ENCODE measurements around the gene PABPC1L2A.

DNA sequence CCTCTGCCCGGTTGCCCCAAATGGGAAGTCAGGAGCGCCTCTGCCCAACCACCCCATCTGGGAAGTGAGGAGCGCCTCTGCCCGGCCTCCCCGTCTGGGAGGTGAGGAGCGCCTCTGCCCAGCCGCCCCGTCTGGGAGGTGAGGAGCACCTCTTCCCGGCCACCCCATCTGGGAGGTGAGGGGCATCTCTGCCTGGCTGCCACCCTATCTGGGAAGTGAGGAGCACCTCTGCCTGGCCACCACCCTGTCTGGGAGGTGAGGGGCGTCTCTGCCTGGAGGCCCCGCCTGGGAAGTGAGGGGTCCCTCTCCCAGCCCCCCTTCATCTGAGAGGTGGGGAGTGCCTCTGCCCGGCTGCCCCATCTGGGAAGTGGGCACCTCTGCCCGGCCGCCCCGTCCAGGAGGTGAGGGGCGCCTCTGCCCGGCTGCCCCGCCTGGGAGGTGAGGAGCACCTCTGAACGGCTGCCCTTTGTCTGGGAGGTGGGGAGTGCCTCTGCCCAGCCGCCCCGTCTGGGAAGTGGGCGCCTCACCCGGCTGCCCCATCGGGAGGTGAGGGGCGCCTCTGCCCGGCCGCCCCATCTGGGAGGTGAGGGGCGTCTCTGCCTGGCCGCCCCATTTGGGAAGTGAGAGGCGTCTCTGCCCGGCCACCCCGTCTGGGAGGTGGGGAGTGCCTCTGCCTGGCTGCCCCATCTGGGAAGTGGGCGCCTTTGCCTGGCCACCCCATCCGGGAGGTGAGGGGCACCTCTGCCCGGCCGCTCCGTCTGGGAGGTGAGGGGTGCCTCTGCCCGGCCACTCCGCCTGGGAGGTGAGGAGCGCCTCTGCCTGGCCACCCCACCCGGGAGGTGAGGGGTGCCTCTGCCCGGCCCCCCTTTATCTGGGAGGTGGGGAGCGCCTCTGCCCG is 10.6 kb downstream of the PABPC1L2A start:
- no peak for TF ChIP-seq CTCF (IDR thresholded peaks at IDR 0.05)
- TF ChIP-seq POLR2A (IDR thresholded peaks at IDR 0.05): no peak
- no peak for TF ChIP-seq POLR2AphosphoS5 (IDR thresholded peaks at IDR 0.05)
